Type B pancreatic cell (in vitro differentiated cells): ENCODE results near the gene HNF1A. TPM values are rescaled to one million over a fixed set of nuclear protein-coding genes. Genes with fewer than 3 reads are reported as not detected.

Source experiments
- DNase-seq: peaks from one replicate; pipeline ENCODE4 v3.0.0; 2021; ENCODE audit warnings: mixed read lengths; ENCODE audit not compliant: unreplicated experiment; ENCODE audit errors: extremely low spot score
- H3K27ac Mint-ChIP-seq: 2 replicates; pipeline ENCODE4 v1.8.0; 2021; ENCODE audit warnings: mild to moderate bottlenecking, mixed read lengths
- H3K27me3 Mint-ChIP-seq: 2 replicates; pipeline ENCODE4 v1.8.0; 2021; ENCODE audit warnings: mixed read lengths
- H3K36me3 Mint-ChIP-seq: 2 replicates; pipeline ENCODE4 v1.8.0; 2021; ENCODE audit warnings: mixed read lengths
- H3K4me1 Mint-ChIP-seq: one replicate; pipeline ENCODE4 v1.8.0; 2021; ENCODE audit warnings: mixed read lengths; ENCODE audit not compliant: unreplicated experiment
- H3K4me3 Mint-ChIP-seq: 2 replicates; pipeline ENCODE4 v1.8.0; 2021; ENCODE audit warnings: mild to moderate bottlenecking, mixed read lengths
- H3K9me3 Mint-ChIP-seq: 2 replicates; pipeline ENCODE4 v1.8.0; 2021; ENCODE audit warnings: mixed read lengths
- total RNA-seq: library from RNA; stranded (reverse); gene quantifications from 2 replicates; pipeline ENCODE4 v1.2.1, GENCODE V29; 2021; ENCODE audit warnings: low replicate concordance
- TF ChIP-seq, protein P1 (sequence below): fragments of 200-600 bp; sonication (generic); conservative IDR thresholded peaks from 2 replicates; pipeline ENCODE4 v1.5.0; 2021; ENCODE audit warnings: antibody characterized with exemption, mild to moderate bottlenecking

Gene HNF1A
- total RNA-seq, 1 donor from 2014 or later, result 7.2 TPM

DNA sequence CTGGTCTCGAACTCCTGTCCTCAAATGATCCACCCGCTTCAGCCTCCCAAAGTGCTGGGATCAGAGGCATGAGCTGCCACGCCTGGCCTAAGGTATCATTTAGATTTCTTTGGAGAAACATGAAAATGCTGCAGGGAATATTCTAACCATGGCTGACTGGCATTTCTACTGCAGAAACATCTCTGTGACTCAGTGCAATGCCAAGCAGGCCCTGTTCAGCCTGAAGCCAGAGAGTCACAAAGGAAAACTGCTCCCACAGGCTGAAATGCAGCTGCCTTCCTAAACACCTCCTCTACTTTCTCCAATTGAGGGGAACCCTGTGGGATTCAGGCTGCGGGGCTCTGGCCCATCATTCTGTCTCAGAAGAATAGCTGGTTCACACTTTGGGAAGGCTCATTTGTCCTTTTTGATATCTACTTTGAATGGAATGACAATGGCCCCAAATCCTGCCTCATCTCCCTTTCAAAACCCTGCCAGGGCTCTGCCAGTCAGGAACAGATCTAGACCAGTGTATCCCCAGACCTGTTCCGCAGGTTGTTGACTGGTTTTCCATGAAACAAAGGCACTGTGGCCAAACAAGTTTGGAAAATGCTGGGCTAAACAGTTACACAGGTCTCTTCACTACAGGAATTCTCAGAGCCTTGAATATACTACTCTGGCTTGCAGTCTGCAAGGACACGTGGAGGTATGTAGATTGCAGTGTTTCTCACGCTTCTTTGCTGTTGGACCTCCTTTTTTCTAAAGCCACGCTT is 30.2 kb downstream of the HNF1A start:
- DNase-seq, result no peak
- Mint-ChIP-seq H3K4me1 (no peaks in the 10 kb centered on the region), H3K4me3 (no peak overlapping the region), H3K9me3 (no peaks in the 10 kb centered on the region), H3K27me3 (no peaks in the 10 kb centered on the region), H3K36me3 (peaks cover 4% of the 10 kb centered on the region), H3K27ac (no peak overlapping the region)
- TF ChIP-seq, protein P1, sequence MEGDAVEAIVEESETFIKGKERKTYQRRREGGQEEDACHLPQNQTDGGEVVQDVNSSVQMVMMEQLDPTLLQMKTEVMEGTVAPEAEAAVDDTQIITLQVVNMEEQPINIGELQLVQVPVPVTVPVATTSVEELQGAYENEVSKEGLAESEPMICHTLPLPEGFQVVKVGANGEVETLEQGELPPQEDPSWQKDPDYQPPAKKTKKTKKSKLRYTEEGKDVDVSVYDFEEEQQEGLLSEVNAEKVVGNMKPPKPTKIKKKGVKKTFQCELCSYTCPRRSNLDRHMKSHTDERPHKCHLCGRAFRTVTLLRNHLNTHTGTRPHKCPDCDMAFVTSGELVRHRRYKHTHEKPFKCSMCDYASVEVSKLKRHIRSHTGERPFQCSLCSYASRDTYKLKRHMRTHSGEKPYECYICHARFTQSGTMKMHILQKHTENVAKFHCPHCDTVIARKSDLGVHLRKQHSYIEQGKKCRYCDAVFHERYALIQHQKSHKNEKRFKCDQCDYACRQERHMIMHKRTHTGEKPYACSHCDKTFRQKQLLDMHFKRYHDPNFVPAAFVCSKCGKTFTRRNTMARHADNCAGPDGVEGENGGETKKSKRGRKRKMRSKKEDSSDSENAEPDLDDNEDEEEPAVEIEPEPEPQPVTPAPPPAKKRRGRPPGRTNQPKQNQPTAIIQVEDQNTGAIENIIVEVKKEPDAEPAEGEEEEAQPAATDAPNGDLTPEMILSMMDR, result no peak

DNA sequence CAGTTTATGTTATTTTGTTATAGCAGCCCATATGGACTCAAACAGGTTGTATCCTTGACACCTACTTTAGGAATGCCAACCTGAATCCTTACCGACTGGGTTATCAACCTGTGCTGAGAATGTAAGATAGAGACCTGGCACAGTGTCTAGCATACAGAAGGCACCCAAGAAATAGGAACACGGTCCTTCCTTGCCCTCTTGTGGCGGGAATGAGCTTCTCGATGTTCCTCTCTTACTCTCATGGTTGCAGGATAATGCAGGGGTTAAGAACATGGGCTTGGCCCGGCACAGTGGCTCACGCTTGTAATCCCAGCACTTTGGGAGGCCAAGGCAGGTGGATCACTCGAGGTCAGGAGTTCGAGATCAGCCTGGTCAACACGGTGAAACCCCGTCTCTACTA is 31.4 kb downstream of the HNF1A start:
- no peak for DNase-seq
- H3K36me3 Mint-ChIP-seq, result peaks cover 4% of the 10 kb centered on the region

DNA sequence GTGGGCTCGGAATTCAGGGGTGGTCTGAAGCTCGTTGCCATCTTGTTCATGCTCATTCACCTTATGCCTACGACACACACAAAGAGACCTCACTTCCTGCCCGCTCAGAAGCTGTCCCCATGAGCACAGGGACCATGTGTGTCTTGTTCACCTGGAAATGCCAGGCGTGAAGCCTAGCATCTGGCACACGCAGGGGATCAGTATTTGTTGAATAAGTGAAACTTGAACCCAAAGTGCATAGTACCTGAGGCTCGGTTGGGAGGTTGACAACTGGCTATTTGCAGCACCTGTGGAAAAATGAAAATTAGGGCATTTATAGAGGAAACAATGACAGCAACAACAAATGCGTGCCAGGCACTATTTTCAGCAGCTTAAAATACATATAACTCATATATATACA is 32.5 kb downstream of the HNF1A start:
- no peak overlapping the region for H3K27ac Mint-ChIP-seq

More for the DNA sequence above, 31.4 kb downstream of the HNF1A start:
- H3K9me3 Mint-ChIP-seq, result no peaks in the 10 kb centered on the region
- peaks cover under 1% of the 10 kb centered on the region for H3K4me1 Mint-ChIP-seq
- H3K27me3 Mint-ChIP-seq, result no peaks in the 10 kb centered on the region
- H3K4me3 Mint-ChIP-seq, result no peak overlapping the region
- H3K27ac Mint-ChIP-seq, result no peak overlapping the region
- TF ChIP-seq, protein P1, result peak; percentile 73

DNA sequence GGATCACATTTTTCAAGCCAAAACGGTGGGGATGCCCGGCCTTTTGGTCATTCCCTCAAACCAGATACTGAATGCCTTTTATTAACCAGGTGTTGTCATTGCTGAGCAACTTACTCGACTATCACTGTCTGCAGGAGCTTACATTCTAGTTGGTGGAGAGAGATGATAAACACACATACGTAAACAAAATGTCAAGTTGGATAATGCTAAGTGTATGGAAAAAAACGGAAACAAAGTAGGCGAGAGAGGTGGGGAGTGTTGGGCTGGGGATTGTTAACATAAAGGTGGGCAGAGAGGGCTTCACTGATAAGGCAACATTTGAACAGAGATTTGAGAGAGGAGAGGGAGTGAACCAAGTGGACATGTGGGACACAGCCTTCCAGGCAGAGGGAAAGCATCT is 33.5 kb downstream of the HNF1A start:
- Mint-ChIP-seq H3K9me3 (no peaks in the 10 kb centered on the region), H3K36me3 (no peaks in the 10 kb centered on the region), H3K4me1 (peaks cover 15% of the 10 kb centered on the region), H3K27me3 (no peaks in the 10 kb centered on the region), H3K4me3 (no peak overlapping the region), H3K27ac (no peak overlapping the region)
- TF ChIP-seq, protein P1, result no peak
- no peak for DNase-seq

More for the DNA sequence above, 32.5 kb downstream of the HNF1A start:
- no peak overlapping the region for H3K4me3 Mint-ChIP-seq
- H3K9me3 Mint-ChIP-seq, result no peaks in the 10 kb centered on the region
- DNase-seq, result no peak
- H3K36me3 Mint-ChIP-seq, result no peaks in the 10 kb centered on the region
- H3K27me3 Mint-ChIP-seq, result no peaks in the 10 kb centered on the region
- TF ChIP-seq, protein P1, result no peak
- H3K4me1 Mint-ChIP-seq, result peaks cover 9% of the 10 kb centered on the region

DNA sequence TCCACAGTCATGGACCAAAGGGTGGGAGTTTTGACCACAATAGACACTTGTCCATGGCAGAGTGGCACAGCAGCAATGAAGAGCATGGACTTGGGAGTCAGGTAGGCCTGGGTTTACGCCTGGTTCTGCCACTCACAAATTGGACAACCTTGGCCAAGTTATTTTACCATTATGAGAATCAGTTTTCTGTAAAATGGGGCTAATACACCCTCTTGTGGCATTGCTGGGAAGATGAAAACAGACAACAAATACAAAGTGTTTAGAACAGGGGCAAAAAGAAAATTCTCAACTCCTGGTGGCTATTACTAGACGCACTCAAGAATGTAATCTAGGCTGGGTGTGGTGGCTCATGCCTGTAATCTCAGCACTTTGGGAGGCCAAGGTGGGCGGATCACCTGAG is 35.4 kb downstream of the HNF1A start:
- Mint-ChIP-seq H3K27me3 (no peaks in the 10 kb centered on the region), H3K9me3 (no peaks in the 10 kb centered on the region), H3K36me3 (no peaks in the 10 kb centered on the region), H3K4me3 (peak overlapping the region; percentile 64), H3K27ac (no peak overlapping the region), H3K4me1 (peaks cover 15% of the 10 kb centered on the region)
- TF ChIP-seq, protein P1, result peak; percentile 29
- DNase-seq, result no peak
